ENCODE measurements around the gene MSRB1. TPM values are rescaled to one million over a fixed set of nuclear protein-coding genes. Genes with fewer than 3 reads are reported as not detected.

The MSRB1 gene
- total RNA-seq, 1 experiment from 2014 or later = 20.3 TPM

GRCh38 chr16:1946495-1947368 lies 3.7 kb upstream of the MSRB1 start:
- CTCF ChIA-PET = no interaction called here
- DNase-seq = no peak
- no peaks in the 10 kb centered on the region for H3K27me3 Mint-ChIP-seq (ENCODE audit: unreplicated experiment)
- intact Hi-C loops (cut with micrococcal nuclease; ENCODE audit: unreplicated experiment) = no loop called here
- H3K4me3 Mint-ChIP-seq (ENCODE audit: low read depth, unreplicated experiment) = no peak overlapping the region
- no peaks in the 10 kb centered on the region for H3K9me3 Mint-ChIP-seq (ENCODE audit: low read depth, unreplicated experiment)
- BruUV-seq (replicated peaks) = no TSS peak
- peaks cover 28% of the 10 kb centered on the region for H3K36me3 Mint-ChIP-seq (ENCODE audit: insufficient read depth, unreplicated experiment)
- TF ChIP-seq, protein P1, sequence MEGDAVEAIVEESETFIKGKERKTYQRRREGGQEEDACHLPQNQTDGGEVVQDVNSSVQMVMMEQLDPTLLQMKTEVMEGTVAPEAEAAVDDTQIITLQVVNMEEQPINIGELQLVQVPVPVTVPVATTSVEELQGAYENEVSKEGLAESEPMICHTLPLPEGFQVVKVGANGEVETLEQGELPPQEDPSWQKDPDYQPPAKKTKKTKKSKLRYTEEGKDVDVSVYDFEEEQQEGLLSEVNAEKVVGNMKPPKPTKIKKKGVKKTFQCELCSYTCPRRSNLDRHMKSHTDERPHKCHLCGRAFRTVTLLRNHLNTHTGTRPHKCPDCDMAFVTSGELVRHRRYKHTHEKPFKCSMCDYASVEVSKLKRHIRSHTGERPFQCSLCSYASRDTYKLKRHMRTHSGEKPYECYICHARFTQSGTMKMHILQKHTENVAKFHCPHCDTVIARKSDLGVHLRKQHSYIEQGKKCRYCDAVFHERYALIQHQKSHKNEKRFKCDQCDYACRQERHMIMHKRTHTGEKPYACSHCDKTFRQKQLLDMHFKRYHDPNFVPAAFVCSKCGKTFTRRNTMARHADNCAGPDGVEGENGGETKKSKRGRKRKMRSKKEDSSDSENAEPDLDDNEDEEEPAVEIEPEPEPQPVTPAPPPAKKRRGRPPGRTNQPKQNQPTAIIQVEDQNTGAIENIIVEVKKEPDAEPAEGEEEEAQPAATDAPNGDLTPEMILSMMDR (IDR thresholded peaks at IDR 0.05; ENCODE audit: unreplicated experiment) = no peak
- no peak overlapping the region for H3K27ac Mint-ChIP-seq (ENCODE audit: unreplicated experiment)
- peaks cover 2% of the 10 kb centered on the region for H3K4me1 Mint-ChIP-seq (ENCODE audit: low read depth, unreplicated experiment)

DNA sequence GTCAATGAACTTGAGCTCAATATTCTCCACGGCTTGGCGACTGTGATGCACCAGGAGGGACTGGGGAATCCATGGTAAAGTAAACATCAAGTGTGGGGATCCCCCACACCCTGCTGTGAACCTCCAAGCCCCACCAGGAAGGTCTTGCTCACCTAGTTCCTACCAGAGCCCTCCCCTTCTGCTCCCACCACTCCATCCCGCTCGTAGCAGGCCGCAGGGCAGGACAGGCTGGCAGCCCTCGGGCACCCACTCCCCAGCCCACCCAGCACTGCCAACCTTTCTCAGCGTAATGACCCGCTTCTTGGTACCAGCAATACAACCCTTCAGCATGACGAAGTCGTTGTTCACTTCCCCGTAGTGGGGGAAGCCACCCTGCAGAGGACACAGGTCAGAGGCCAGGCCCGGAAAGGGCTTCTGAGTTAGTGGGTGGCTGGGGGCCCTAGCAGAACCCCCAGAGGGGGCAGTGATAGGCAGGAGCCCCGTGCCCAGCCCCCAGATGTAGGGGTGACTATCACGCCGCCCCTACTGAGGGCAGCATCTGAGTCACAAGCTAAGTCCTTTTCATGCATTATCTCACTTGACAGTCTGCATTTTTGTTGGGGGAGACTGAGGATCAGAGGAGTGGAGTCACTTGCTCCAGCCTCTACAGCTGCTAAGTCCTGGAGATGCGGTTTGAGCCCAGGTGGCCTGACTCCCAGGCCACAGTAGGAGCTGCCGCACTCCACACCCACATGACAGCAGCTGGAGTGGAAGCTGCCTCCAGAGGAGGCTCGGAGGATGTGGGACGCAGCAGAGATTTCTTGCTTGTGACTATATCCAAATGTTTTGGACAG lies 2.8 kb upstream of the MSRB1 start:
- no TSS peak for BruUV-seq (replicated peaks)
- no peaks in the 10 kb centered on the region for H3K9me3 Mint-ChIP-seq (ENCODE audit: low read depth, unreplicated experiment)

DNA sequence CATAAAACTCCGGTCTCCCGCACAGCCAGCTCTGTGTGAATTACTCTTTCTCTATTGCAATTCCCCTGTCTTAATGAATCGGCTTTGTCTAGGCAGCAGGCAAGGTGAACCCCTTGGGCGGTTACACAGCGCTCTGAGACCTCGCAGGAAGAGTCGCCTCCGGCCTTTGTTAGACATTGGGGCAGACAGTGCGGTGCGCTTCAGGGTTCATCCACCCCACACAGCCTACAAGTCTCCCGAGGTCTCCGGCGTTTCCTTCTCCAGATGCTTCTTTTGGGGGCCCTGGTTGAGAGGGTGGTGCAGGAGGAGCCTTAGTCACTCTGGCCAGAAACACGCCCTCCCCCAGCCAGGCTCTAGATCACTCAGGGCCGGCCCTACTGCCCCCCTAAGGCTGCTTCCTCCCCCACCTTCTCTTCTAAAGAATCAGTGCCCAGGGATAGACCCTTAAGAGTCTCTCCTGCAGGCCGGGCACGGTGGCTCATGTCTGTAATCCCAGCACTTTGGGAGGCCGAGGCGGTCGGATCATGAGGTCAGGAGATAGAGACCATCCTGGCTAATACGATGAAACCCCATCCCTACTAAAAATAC lies 1.7 kb upstream of the MSRB1 start:
- peaks cover 8% of the 10 kb centered on the region for H3K4me1 Mint-ChIP-seq (ENCODE audit: low read depth, unreplicated experiment)
- H3K36me3 Mint-ChIP-seq (ENCODE audit: insufficient read depth, unreplicated experiment) = peaks cover 31% of the 10 kb centered on the region
- BruUV-seq (replicated peaks) = no TSS peak
- intact Hi-C loops (cut with micrococcal nuclease; ENCODE audit: unreplicated experiment) = no loop called here
- no peak overlapping the region for H3K27ac Mint-ChIP-seq (ENCODE audit: unreplicated experiment)
- H3K4me3 Mint-ChIP-seq (ENCODE audit: low read depth, unreplicated experiment) = peak overlapping the region; percentile 99
- no peaks in the 10 kb centered on the region for H3K27me3 Mint-ChIP-seq (ENCODE audit: unreplicated experiment)
- H3K9me3 Mint-ChIP-seq (ENCODE audit: low read depth, unreplicated experiment) = no peaks in the 10 kb centered on the region
- DNase-seq = no peak
- TF ChIP-seq, protein P1 (IDR thresholded peaks at IDR 0.05; ENCODE audit: unreplicated experiment) = no peak
- CTCF ChIA-PET = no interaction called here

More for the DNA sequence above, 2.8 kb upstream of the MSRB1 start:
- intact Hi-C loops (cut with micrococcal nuclease; ENCODE audit: unreplicated experiment) = no loop called here
- no peak overlapping the region for H3K4me3 Mint-ChIP-seq (ENCODE audit: low read depth, unreplicated experiment)
- H3K27ac Mint-ChIP-seq (ENCODE audit: unreplicated experiment) = no peak overlapping the region
- H3K4me1 Mint-ChIP-seq (ENCODE audit: low read depth, unreplicated experiment) = peaks cover 8% of the 10 kb centered on the region
- TF ChIP-seq, protein P1 (IDR thresholded peaks at IDR 0.05; ENCODE audit: unreplicated experiment) = no peak
- CTCF ChIA-PET = no interaction called here
- no peak for DNase-seq
- H3K36me3 Mint-ChIP-seq (ENCODE audit: insufficient read depth, unreplicated experiment) = peaks cover 31% of the 10 kb centered on the region
- no peaks in the 10 kb centered on the region for H3K27me3 Mint-ChIP-seq (ENCODE audit: unreplicated experiment)

GRCh38 chr16:1942047-1942809 lies 771 bp downstream of the MSRB1 start:
- H3K27ac Mint-ChIP-seq (ENCODE audit: unreplicated experiment) = no peak overlapping the region
- TF ChIP-seq, protein P1 (IDR thresholded peaks at IDR 0.05; ENCODE audit: unreplicated experiment) = no peak
- CTCF ChIA-PET = no interaction called here
- H3K27me3 Mint-ChIP-seq (ENCODE audit: unreplicated experiment) = no peaks in the 10 kb centered on the region
- H3K36me3 Mint-ChIP-seq (ENCODE audit: insufficient read depth, unreplicated experiment) = peaks cover 31% of the 10 kb centered on the region
- DNase-seq = peak; percentile 27
- H3K4me1 Mint-ChIP-seq (ENCODE audit: low read depth, unreplicated experiment) = peaks cover 8% of the 10 kb centered on the region
- intact Hi-C loops (cut with micrococcal nuclease; ENCODE audit: unreplicated experiment) = no loop called here
- BruUV-seq (replicated peaks) = TSS peak; percentile 29
- peak overlapping the region; percentile 99 for H3K4me3 Mint-ChIP-seq (ENCODE audit: low read depth, unreplicated experiment)
- no peaks in the 10 kb centered on the region for H3K9me3 Mint-ChIP-seq (ENCODE audit: low read depth, unreplicated experiment)
